GM18907 (cell line): ENCODE measurements around the gene IDUA.

Experiments
- ATAC-seq: cut with Tn5 transposase; IDR thresholded peaks from one replicate; pipeline ENCODE4 v1.9.1; 2021; ENCODE audit warnings: mild to moderate bottlenecking, moderate library complexity; ENCODE audit not compliant: unreplicated experiment

Gene IDUA

GRCh38 chr4:1013225-1014073, 26.6 kb downstream of the IDUA start:
- no peak for ATAC-seq

- ATAC-seq, result no peak
Measured at GRCh38 chr4:1014291-1015167, 27.7 kb downstream of the IDUA start.

- no peak for ATAC-seq
Measured at GRCh38 chr4:1015179-1015578, 28.3 kb downstream of the IDUA start.

- no peak for ATAC-seq
Measured at GRCh38 chr4:1015746-1016145, 28.9 kb downstream of the IDUA start.

- no peak for ATAC-seq
Measured at GRCh38 chr4:1017211-1017610, 30.4 kb downstream of the IDUA start.

GRCh38 chr4:1017706-1018105, 30.9 kb downstream of the IDUA start:
- ATAC-seq, result no peak

GRCh38 chr4:1018147-1019020, 31.5 kb downstream of the IDUA start:
- ATAC-seq, result no peak

- no peak for ATAC-seq
Measured at GRCh38 chr4:1019320-1019719, 32.5 kb downstream of the IDUA start.

GRCh38 chr4:1019729-1020470, 33.1 kb downstream of the IDUA start:
- ATAC-seq, result no peak

- ATAC-seq, result peak; percentile 84
Measured at GRCh38 chr4:1021386-1022050, 34.7 kb downstream of the IDUA start.

- no peak for ATAC-seq
Measured at GRCh38 chr4:1022051-1022738, 35.4 kb downstream of the IDUA start.

- no peak for ATAC-seq
Measured at GRCh38 chr4:1022739-1023066, 35.9 kb downstream of the IDUA start.

- ATAC-seq, result no peak
Measured at GRCh38 chr4:1023075-1023640, 36.3 kb downstream of the IDUA start.

GRCh38 chr4:1023895-1024740, 37.3 kb downstream of the IDUA start:
- ATAC-seq, result no peak

GRCh38 chr4:1024882-1025545, 38.2 kb downstream of the IDUA start:
- no peak for ATAC-seq

- ATAC-seq, result peak; percentile 55
Measured at GRCh38 chr4:1026115-1026514, 39.3 kb downstream of the IDUA start.

- no peak for ATAC-seq
Measured at GRCh38 chr4:1027219-1027914, 40.5 kb downstream of the IDUA start.
